Parathyroid adenoma (tissue), 2 donors: ENCODE measurements around the gene CNTN2.

ENCODE experiments used
- H2AFZ ChIP-seq: fragments of 300-600 bp; sonication (generic); one replicate; pipeline ENCODE4 v1.7.0; 2017; ENCODE audit warnings: antibody characterized with exemption, mild to moderate bottlenecking
- H3K27ac ChIP-seq: fragments of 300-600 bp; sonication (generic); one replicate; pipeline ENCODE4 v1.7.0; 2017
- H3K27me3 ChIP-seq: fragments of 300-600 bp; sonication (generic); one replicate; pipeline ENCODE4 v1.7.0; 2017; ENCODE audit warnings: low read length; ENCODE audit not compliant: control insufficient read depth, insufficient read depth
- H3K36me3 ChIP-seq: fragments of 300-600 bp; sonication (generic); one replicate; pipeline ENCODE4 v1.7.0; 2017; ENCODE audit warnings: low read length; ENCODE audit not compliant: control insufficient read depth, insufficient read depth
- H3K4me1 ChIP-seq: fragments of 300-600 bp; sonication (generic); one replicate; pipeline ENCODE4 v1.7.0; 2017; ENCODE audit warnings: control low read depth
- H3K4me2 ChIP-seq: fragments of 300-600 bp; sonication (generic); one replicate; pipeline ENCODE4 v1.7.0; 2017; ENCODE audit warnings: low read length
- H3K4me3 ChIP-seq: fragments of 300-600 bp; sonication (generic); one replicate; pipeline ENCODE4 v1.7.0; 2017; ENCODE audit warnings: low read depth, low read length
- H3K79me2 ChIP-seq: fragments of 300-600 bp; sonication (generic); one replicate; pipeline ENCODE4 v1.7.0; 2017; ENCODE audit warnings: control low read depth
- H3K9ac ChIP-seq: fragments of 300-600 bp; sonication (generic); one replicate; pipeline ENCODE4 v1.7.0; 2017; ENCODE audit warnings: mild to moderate bottlenecking
- H3K9me3 ChIP-seq: fragments of 300-600 bp; sonication (generic); one replicate; pipeline ENCODE4 v1.7.0; 2017; ENCODE audit warnings: low read length; ENCODE audit not compliant: control insufficient read depth
- CTCF ChIP-seq: fragments of 300-600 bp; sonication (generic); IDR thresholded peaks from one replicate; pipeline ENCODE4 v1.7.0; 2017; ENCODE audit warnings: antibody characterized with exemption, mild to moderate bottlenecking
- donor health status: primary hyperparathyroidism.

Gene CNTN2

GRCh38 chr1:205042911-205043806, at the start of gene CNTN2:
Gene CNTN2 (plus strand): TSS chr1:205043212. CDS start chr1:205053186, 9,974 bp downstream.
- TF ChIP-seq CTCF = no peak
- Histone ChIP-seq H3K4me1 (no peaks in the 10 kb centered on the region), H3K4me2 (no peak within 1 kb of the TSS), H3K9ac (no peak within 1 kb of the TSS), H3K9me3 (no peaks in the 10 kb centered on the region), H3K27me3 (peaks cover 5% of the 10 kb centered on the region), H3K36me3 (no peaks in the 10 kb centered on the region), H3K4me3 (no peak within 1 kb of the TSS), H3K27ac (no peak within 1 kb of the TSS), H2AFZ (no peak within 1 kb of the TSS), H3K79me2 (no peaks in the 10 kb centered on the region)

GRCh38 chr1:204994086-204994862, 48.7 kb upstream of the CNTN2 start:
- Histone ChIP-seq H3K27ac (no peak overlapping the region), H3K4me3 (no peak overlapping the region), H3K36me3 (no peaks in the 10 kb centered on the region), H3K4me1 (no peaks in the 10 kb centered on the region), H3K4me2 (no peak overlapping the region), H3K9ac (no peak overlapping the region), H3K9me3 (no peaks in the 10 kb centered on the region), H2AFZ (no peak overlapping the region), H3K79me2 (no peaks in the 10 kb centered on the region), H3K27me3 (no peaks in the 10 kb centered on the region)
- no peak for TF ChIP-seq CTCF

- Histone ChIP-seq H3K4me2 (no peak overlapping the region), H3K4me1 (no peaks in the 10 kb centered on the region), H3K9ac (no peak overlapping the region), H3K4me3 (no peak overlapping the region), H2AFZ (no peak overlapping the region), H3K9me3 (no peaks in the 10 kb centered on the region), H3K79me2 (no peaks in the 10 kb centered on the region), H3K27ac (no peak overlapping the region), H3K36me3 (no peaks in the 10 kb centered on the region), H3K27me3 (no peaks in the 10 kb centered on the region)
- TF ChIP-seq CTCF = no peak
Measured at GRCh38 chr1:204996981-204997380, 46.0 kb upstream of the CNTN2 start.

GRCh38 chr1:204997591-204998355, 45.2 kb upstream of the CNTN2 start:
- Histone ChIP-seq H3K9ac (no peak overlapping the region), H3K9me3 (no peaks in the 10 kb centered on the region), H3K79me2 (no peaks in the 10 kb centered on the region), H3K36me3 (no peaks in the 10 kb centered on the region), H3K4me1 (no peaks in the 10 kb centered on the region), H2AFZ (no peak overlapping the region), H3K4me3 (no peak overlapping the region), H3K27me3 (no peaks in the 10 kb centered on the region), H3K4me2 (no peak overlapping the region), H3K27ac (no peak overlapping the region)
- no peak for TF ChIP-seq CTCF
